Measurements from ENCODE around the gene SLC34A1. TPM values are rescaled to one million over a fixed set of nuclear protein-coding genes. Genes with fewer than 3 reads are reported as not detected.

The SLC34A1 gene
- total and polyA plus RNA-seq, 2 of the 4 experiments (the other 2 are of a cell fraction), result not detected

DNA sequence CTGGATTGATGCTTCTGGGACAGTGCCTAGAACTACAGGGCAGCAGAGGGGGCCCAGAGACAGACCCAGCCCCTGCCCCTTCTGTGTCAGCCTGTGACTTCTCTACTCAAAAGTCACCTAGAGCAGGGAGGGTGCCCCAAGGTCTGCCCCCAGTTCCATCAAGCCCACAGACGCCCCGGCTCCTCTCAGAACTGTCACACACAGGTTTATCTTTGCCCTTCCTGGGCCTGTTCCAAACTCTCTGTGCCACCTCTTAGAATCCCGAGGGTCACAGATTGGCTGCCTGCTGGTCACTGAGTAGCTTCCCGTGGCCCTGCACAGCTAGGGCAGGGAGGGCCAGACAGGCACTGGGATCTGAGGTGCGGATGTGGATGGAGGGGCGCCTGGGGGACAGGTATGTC, 24.8 kb upstream of the SLC34A1 start:
- Histone ChIP-seq H3K9me1 (ENCODE audit: insufficient read depth, low read length) (no peaks in the 10 kb centered on the region), H4K5ac (ENCODE audit: low read depth, low read length) (no peak overlapping the region), H2AK5ac (ENCODE audit: low read depth, low read length) (no peak overlapping the region), H3K4me2 (ENCODE audit: low read depth, low read length) (no peak overlapping the region), H3K4me1 (ENCODE audit: control insufficient read depth, insufficient read depth, low read length) (no peaks in the 10 kb centered on the region), H3K79me1 (ENCODE audit: low read depth in 1 of 2, low read length in 2 of 2) (no peaks in the 10 kb centered on the region), H3K56ac (ENCODE audit: extremely low read depth, insufficient read depth, low read length) (no peak overlapping the region), H2BK5ac (ENCODE audit: low read depth, low read length, poor library complexity, severe bottlenecking) (no peak overlapping the region), H3K9me3 (ENCODE audit: control insufficient read depth, insufficient read depth, low read length) (peaks cover 2% of the 10 kb centered on the region; the same call in 1 of the 2 replicates), H2BK120ac (ENCODE audit: low read depth, low read length) (no peak overlapping the region), H2BK15ac (ENCODE audit: low read depth, low read length) (no peak overlapping the region), H4K20me1 (ENCODE audit: insufficient read depth, low read length) (no peaks in the 10 kb centered on the region), H3K14ac (replicated peaks; ENCODE audit: low read depth, low read length) (no peak overlapping the region), H3K4me3 (ENCODE audit: insufficient read depth, low read depth, low read length) (no peak overlapping the region), H3K4ac (ENCODE audit: low read depth, low read length) (no peak overlapping the region), H3K9ac (ENCODE audit: low read depth, low read length) (no peak overlapping the region), H4K8ac (ENCODE audit: low read depth in 2 of 2, low read length in 2 of 2) (no peak overlapping the region), H3K27me3 (ENCODE audit: control insufficient read depth, insufficient read depth, low read length) (peaks cover 26% of the 10 kb centered on the region), H2AK9ac (replicated peaks; ENCODE audit: low read depth, low read length, poor library complexity) (no peak overlapping the region), H4K91ac (ENCODE audit: insufficient read depth, low read depth, low read length) (no peak overlapping the region), H3K27ac (ENCODE audit: insufficient read depth, low read length) (no peak overlapping the region), H2BK20ac (ENCODE audit: low read depth, low read length) (no peak overlapping the region), H3K36me3 (ENCODE audit: control insufficient read depth, insufficient read depth, low read length) (no peaks in the 10 kb centered on the region), H3K18ac (ENCODE audit: low read depth, low read length) (no peak overlapping the region), H2AFZ (replicated peaks; ENCODE audit: low read length, poor library complexity) (no peak overlapping the region), H3K23ac (ENCODE audit: low read depth, low read length) (no peak overlapping the region)
- ChIA-PET POLR2A (ENCODE audit: unreplicated experiment) (no interaction called here), CTCF (no interaction called here)
- DNase-seq (no peak), ATAC-seq (ENCODE audit: low read depth) (no peak)
- WGBS, 2 experiments (ENCODE audit: extremely low coverage in 2 of 2, insufficient read length in 1 of 2), result 0% methylated on average over 1 of the region's 6 CpGs; no CpG with 5 or more reads in 1 of the 2 experiments
- intact Hi-C loops (cut with micrococcal nuclease), result no loop called here
- TF ChIP-seq MAZ (IDR thresholded peaks at IDR 0.05; ENCODE audit: borderline replicate concordance, low read depth, low read length), result no peak
- no peak for TF ChIP-seq RAD21 (IDR thresholded peaks at IDR 0.05; ENCODE audit: low read length)
- TF ChIP-seq SMC3 (IDR thresholded peaks at IDR 0.05; ENCODE audit: low read depth, low read length), result no peak
- no peak for TF ChIP-seq MXI1 (IDR thresholded peaks at IDR 0.05; ENCODE audit: borderline replicate concordance, low read depth, low read length)
- TF ChIP-seq CHD1 (IDR thresholded peaks at IDR 0.05; ENCODE audit: low read depth, low read length), result no peak
- TF ChIP-seq RFX5 (IDR thresholded peaks at IDR 0.05; ENCODE audit: low read depth, low read length), result no peak
- no peak for TF ChIP-seq RCOR1 (IDR thresholded peaks at IDR 0.05; ENCODE audit: insufficient replicate concordance, low read length)
- no peak for TF ChIP-seq BHLHE40 (IDR thresholded peaks at IDR 0.05; ENCODE audit: low read depth, low read length)
- no peak for TF ChIP-seq POLR2A (IDR thresholded peaks at IDR 0.05; ENCODE audit: low read depth, low read length)
- TF ChIP-seq, protein P1, sequence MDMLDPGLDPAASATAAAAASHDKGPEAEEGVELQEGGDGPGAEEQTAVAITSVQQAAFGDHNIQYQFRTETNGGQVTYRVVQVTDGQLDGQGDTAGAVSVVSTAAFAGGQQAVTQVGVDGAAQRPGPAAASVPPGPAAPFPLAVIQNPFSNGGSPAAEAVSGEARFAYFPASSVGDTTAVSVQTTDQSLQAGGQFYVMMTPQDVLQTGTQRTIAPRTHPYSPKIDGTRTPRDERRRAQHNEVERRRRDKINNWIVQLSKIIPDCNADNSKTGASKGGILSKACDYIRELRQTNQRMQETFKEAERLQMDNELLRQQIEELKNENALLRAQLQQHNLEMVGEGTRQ (IDR thresholded peaks at IDR 0.05; ENCODE audit: low read depth, low read length), result no peak
- no peak for TF ChIP-seq CEBPB (IDR thresholded peaks at IDR 0.05; ENCODE audit: low read depth, low read length)
- no peak for TF ChIP-seq NFE2L2 (IDR thresholded peaks at IDR 0.05; ENCODE audit: low read depth, low read length)
- no peak for TF ChIP-seq MAFK (IDR thresholded peaks at IDR 0.05; ENCODE audit: low read depth, low read length)
- no peak for TF ChIP-seq FOS (IDR thresholded peaks at IDR 0.05; ENCODE audit: low read depth, low read length)
- TF ChIP-seq, protein P2, sequence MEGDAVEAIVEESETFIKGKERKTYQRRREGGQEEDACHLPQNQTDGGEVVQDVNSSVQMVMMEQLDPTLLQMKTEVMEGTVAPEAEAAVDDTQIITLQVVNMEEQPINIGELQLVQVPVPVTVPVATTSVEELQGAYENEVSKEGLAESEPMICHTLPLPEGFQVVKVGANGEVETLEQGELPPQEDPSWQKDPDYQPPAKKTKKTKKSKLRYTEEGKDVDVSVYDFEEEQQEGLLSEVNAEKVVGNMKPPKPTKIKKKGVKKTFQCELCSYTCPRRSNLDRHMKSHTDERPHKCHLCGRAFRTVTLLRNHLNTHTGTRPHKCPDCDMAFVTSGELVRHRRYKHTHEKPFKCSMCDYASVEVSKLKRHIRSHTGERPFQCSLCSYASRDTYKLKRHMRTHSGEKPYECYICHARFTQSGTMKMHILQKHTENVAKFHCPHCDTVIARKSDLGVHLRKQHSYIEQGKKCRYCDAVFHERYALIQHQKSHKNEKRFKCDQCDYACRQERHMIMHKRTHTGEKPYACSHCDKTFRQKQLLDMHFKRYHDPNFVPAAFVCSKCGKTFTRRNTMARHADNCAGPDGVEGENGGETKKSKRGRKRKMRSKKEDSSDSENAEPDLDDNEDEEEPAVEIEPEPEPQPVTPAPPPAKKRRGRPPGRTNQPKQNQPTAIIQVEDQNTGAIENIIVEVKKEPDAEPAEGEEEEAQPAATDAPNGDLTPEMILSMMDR (conservative IDR thresholded peaks at IDR 0.05; ENCODE audit: low read depth, low read length), result no peak
- in situ Hi-C loops (cut with MboI; ENCODE audit: low sequenced_read_pairs), result no loop called here
- dilution Hi-C loops (cut with HindIII; ENCODE audit: low sequenced_read_pairs, unreplicated experiment), result no loop called here
- no TSS peak for BruUV-seq (replicated peaks)

All from IMR-90 (cell line).